Left ventricle myocardium inferior (tissue), 1 donor: ENCODE data around the gene KLHL29. TPM values are rescaled to one million over a fixed set of nuclear protein-coding genes. Genes with fewer than 3 reads are reported as not detected.

Experiments
- DNase-seq: peaks from one replicate; pipeline ENCODE4 v3.0.0-alpha.2; 2020
- H3K27ac ChIP-seq: fragments of 200-600 bp; replicated peaks from 2 replicates; pipeline ENCODE4 v1.8.0; 2021
- H3K27me3 ChIP-seq: fragments of 200-600 bp; 2 replicates; pipeline ENCODE4 v1.8.0; 2021; ENCODE audit warnings: low read depth
- H3K36me3 ChIP-seq: fragments of 200-600 bp; 2 replicates; pipeline ENCODE4 v1.8.0; 2021
- H3K4me1 ChIP-seq: fragments of 200-600 bp; 2 replicates; pipeline ENCODE4 v1.8.0; 2021
- H3K4me3 ChIP-seq: fragments of 200-600 bp; 2 replicates; pipeline ENCODE4 v1.8.0; 2021; ENCODE audit warnings: mild to moderate bottlenecking, moderate library complexity
- H3K9me3 ChIP-seq: fragments of 200-600 bp; replicated peaks from 2 replicates; pipeline ENCODE4 v1.8.0; 2021
- CTCF ChIP-seq: fragments of 200-600 bp; IDR thresholded peaks from 2 replicates; pipeline ENCODE4 v1.8.0; 2021; ENCODE audit warnings: antibody characterized with exemption, mild to moderate bottlenecking, borderline replicate concordance
- intact Hi-C: fragments of 100-400 bp; cut with micrococcal nuclease; formaldehyde crosslinking; loops from one replicate; pipeline ENCODE4 v1.11.0; 2022
- total RNA-seq: library from RNA; stranded (reverse); fragmentation: NEBNext Ultra II Directional; extraction: Animal tissue kit (Norgen Biotek cat#: 25700); gene quantifications from one replicate; pipeline ENCODE4 v1.2.1, GENCODE V29; 2021
- donor health status: DM: no; HTN: yes; CAD: no; lungs with severe emphysema.

KLHL29 gene
- total RNA-seq, 1 donor from 2014 or later = 1.1 TPM

GRCh38 chr2:23492337-23492675, 107.3 kb downstream of the KLHL29 start:
- Histone ChIP-seq H3K27me3 (peaks cover 45% of the 10 kb centered on the region), H3K27ac (no peak overlapping the region), H3K4me1 (peaks cover 5% of the 10 kb centered on the region), H3K36me3 (no peaks in the 10 kb centered on the region), H3K4me3 (no peak overlapping the region), H3K9me3 (no peaks in the 10 kb centered on the region)
- DNase-seq = no peak
- TF ChIP-seq CTCF = no peak
- intact Hi-C loops = no loop called here

- no peaks in the 10 kb centered on the region for H3K36me3 ChIP-seq
- intact Hi-C loops = no loop called here
- DNase-seq = no peak
These were observed 107.9 kb downstream of the KLHL29 start for GRCh38 chr2:23492921-23493320.

GRCh38 chr2:23493846-23494245, 108.9 kb downstream of the KLHL29 start:
- TF ChIP-seq CTCF = no peak
- Histone ChIP-seq H3K4me1 (peaks cover 11% of the 10 kb centered on the region), H3K27me3 (peaks cover 33% of the 10 kb centered on the region), H3K36me3 (no peaks in the 10 kb centered on the region), H3K9me3 (no peaks in the 10 kb centered on the region), H3K4me3 (no peak overlapping the region), H3K27ac (no peak overlapping the region)
- no peak for DNase-seq
- intact Hi-C loops = no loop called here

More at GRCh38 chr2:23492921-23493320, 107.9 kb downstream of the KLHL29 start:
- TF ChIP-seq CTCF = no peak
- no peak overlapping the region for H3K4me3 ChIP-seq
- no peaks in the 10 kb centered on the region for H3K9me3 ChIP-seq
- H3K27me3 ChIP-seq = peaks cover 42% of the 10 kb centered on the region
- peaks cover 5% of the 10 kb centered on the region for H3K4me1 ChIP-seq
- no peak overlapping the region for H3K27ac ChIP-seq

- peaks cover 29% of the 10 kb centered on the region for H3K27me3 ChIP-seq
- no peaks in the 10 kb centered on the region for H3K36me3 ChIP-seq
- TF ChIP-seq CTCF = no peak
- no peak overlapping the region for H3K4me3 ChIP-seq
- H3K9me3 ChIP-seq = no peaks in the 10 kb centered on the region
- DNase-seq = no peak
- peaks cover 12% of the 10 kb centered on the region for H3K4me1 ChIP-seq
- intact Hi-C loops = no loop called here
- no peak overlapping the region for H3K27ac ChIP-seq
These were observed 109.3 kb downstream of the KLHL29 start for GRCh38 chr2:23494286-23494685.

GRCh38 chr2:23495661-23496114, 110.7 kb downstream of the KLHL29 start:
- DNase-seq = peak; percentile 36
- H3K4me1 ChIP-seq = peaks cover 15% of the 10 kb centered on the region
- no peak overlapping the region for H3K4me3 ChIP-seq
- H3K27ac ChIP-seq = peak overlapping the region; percentile 12
- no peaks in the 10 kb centered on the region for H3K9me3 ChIP-seq
- intact Hi-C loops = no loop called here
- H3K36me3 ChIP-seq = no peaks in the 10 kb centered on the region
- no peak for TF ChIP-seq CTCF
- H3K27me3 ChIP-seq = peaks cover 32% of the 10 kb centered on the region

- no peaks in the 10 kb centered on the region for H3K9me3 ChIP-seq
- no peak for TF ChIP-seq CTCF
- intact Hi-C loops = no loop called here
- H3K27ac ChIP-seq = no peak overlapping the region
- no peak for DNase-seq
- no peak overlapping the region for H3K4me3 ChIP-seq
- H3K4me1 ChIP-seq = peaks cover 15% of the 10 kb centered on the region
- no peaks in the 10 kb centered on the region for H3K36me3 ChIP-seq
- H3K27me3 ChIP-seq = peaks cover 27% of the 10 kb centered on the region
These were observed 111.5 kb downstream of the KLHL29 start for GRCh38 chr2:23496456-23496855.
